ENCODE data around the gene MMP8. TPM values are rescaled to one million over a fixed set of nuclear protein-coding genes. Genes with fewer than 3 reads are reported as not detected.
A peak's percentile ranks its signal among the peaks of the same experiment; 100 is the strongest.

Gene MMP8
- total and polyA plus RNA-seq, 10 of the 15 experiments (the other 5 are each of a cell fraction or from before 2014, with no cell fraction given): 0.01 TPM; not detected in 9

DNA sequence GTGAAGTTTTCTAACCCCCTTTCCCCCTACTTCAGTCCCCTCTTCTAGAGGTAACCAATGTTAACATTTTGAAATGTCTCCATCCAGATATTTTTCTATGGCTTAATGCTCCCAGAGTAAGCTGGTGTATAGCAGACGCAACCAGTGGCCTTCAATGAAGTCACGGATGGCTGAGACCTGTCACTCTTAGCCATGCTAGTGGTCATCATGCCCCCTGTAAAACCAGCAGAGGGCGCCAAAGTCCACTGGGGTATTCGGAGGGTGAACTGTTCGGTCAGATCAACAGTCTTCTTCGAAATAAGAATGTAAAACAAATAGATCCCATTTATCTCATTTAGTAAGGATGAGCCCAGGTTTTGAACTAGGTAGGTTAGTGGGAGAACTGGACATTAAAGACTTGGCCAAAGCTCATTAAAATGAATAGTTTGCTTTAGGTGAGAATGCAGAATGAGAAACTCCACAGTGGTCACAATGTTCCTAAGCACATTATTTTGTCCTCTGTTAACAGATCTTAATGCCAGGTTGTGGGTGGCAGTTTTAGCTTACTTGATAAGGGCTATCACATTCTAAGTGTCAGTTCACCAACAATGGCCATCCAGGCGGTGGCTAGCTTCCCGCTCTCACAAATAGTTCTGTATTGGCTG is 8.6 kb upstream of the MMP8 start (continued):
- TF ChIP-seq, protein P1, sequence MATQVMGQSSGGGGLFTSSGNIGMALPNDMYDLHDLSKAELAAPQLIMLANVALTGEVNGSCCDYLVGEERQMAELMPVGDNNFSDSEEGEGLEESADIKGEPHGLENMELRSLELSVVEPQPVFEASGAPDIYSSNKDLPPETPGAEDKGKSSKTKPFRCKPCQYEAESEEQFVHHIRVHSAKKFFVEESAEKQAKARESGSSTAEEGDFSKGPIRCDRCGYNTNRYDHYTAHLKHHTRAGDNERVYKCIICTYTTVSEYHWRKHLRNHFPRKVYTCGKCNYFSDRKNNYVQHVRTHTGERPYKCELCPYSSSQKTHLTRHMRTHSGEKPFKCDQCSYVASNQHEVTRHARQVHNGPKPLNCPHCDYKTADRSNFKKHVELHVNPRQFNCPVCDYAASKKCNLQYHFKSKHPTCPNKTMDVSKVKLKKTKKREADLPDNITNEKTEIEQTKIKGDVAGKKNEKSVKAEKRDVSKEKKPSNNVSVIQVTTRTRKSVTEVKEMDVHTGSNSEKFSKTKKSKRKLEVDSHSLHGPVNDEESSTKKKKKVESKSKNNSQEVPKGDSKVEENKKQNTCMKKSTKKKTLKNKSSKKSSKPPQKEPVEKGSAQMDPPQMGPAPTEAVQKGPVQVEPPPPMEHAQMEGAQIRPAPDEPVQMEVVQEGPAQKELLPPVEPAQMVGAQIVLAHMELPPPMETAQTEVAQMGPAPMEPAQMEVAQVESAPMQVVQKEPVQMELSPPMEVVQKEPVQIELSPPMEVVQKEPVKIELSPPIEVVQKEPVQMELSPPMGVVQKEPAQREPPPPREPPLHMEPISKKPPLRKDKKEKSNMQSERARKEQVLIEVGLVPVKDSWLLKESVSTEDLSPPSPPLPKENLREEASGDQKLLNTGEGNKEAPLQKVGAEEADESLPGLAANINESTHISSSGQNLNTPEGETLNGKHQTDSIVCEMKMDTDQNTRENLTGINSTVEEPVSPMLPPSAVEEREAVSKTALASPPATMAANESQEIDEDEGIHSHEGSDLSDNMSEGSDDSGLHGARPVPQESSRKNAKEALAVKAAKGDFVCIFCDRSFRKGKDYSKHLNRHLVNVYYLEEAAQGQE (IDR thresholded peaks at IDR 0.05; ENCODE audit: low read depth, low read length): no peak
- TF ChIP-seq MTA3 (IDR thresholded peaks at IDR 0.05; ENCODE audit: borderline replicate concordance, low read length) (no peak), SMC3 (IDR thresholded peaks at IDR 0.05; ENCODE audit: borderline replicate concordance, low read length) (peak; percentile 60), ZNF622 (IDR thresholded peaks at IDR 0.05) (no peak), RAD51 (IDR thresholded peaks at IDR 0.05) (no peak), JUNB (IDR thresholded peaks at IDR 0.05) (no peak), STAT3 (IDR thresholded peaks at IDR 0.05; ENCODE audit: low read depth, low read length) (no peak)
- TF ChIP-seq, protein P2, sequence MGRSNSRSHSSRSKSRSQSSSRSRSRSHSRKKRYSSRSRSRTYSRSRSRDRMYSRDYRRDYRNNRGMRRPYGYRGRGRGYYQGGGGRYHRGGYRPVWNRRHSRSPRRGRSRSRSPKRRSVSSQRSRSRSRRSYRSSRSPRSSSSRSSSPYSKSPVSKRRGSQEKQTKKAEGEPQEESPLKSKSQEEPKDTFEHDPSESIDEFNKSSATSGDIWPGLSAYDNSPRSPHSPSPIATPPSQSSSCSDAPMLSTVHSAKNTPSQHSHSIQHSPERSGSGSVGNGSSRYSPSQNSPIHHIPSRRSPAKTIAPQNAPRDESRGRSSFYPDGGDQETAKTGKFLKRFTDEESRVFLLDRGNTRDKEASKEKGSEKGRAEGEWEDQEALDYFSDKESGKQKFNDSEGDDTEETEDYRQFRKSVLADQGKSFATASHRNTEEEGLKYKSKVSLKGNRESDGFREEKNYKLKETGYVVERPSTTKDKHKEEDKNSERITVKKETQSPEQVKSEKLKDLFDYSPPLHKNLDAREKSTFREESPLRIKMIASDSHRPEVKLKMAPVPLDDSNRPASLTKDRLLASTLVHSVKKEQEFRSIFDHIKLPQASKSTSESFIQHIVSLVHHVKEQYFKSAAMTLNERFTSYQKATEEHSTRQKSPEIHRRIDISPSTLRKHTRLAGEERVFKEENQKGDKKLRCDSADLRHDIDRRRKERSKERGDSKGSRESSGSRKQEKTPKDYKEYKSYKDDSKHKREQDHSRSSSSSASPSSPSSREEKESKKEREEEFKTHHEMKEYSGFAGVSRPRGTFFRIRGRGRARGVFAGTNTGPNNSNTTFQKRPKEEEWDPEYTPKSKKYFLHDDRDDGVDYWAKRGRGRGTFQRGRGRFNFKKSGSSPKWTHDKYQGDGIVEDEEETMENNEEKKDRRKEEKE (IDR thresholded peaks at IDR 0.05): no peak
- TF ChIP-seq, protein P3, sequence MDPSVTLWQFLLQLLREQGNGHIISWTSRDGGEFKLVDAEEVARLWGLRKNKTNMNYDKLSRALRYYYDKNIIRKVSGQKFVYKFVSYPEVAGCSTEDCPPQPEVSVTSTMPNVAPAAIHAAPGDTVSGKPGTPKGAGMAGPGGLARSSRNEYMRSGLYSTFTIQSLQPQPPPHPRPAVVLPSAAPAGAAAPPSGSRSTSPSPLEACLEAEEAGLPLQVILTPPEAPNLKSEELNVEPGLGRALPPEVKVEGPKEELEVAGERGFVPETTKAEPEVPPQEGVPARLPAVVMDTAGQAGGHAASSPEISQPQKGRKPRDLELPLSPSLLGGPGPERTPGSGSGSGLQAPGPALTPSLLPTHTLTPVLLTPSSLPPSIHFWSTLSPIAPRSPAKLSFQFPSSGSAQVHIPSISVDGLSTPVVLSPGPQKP (IDR thresholded peaks at IDR 0.05; ENCODE audit: low read depth, low read length): no peak
- TF ChIP-seq, protein P4, sequence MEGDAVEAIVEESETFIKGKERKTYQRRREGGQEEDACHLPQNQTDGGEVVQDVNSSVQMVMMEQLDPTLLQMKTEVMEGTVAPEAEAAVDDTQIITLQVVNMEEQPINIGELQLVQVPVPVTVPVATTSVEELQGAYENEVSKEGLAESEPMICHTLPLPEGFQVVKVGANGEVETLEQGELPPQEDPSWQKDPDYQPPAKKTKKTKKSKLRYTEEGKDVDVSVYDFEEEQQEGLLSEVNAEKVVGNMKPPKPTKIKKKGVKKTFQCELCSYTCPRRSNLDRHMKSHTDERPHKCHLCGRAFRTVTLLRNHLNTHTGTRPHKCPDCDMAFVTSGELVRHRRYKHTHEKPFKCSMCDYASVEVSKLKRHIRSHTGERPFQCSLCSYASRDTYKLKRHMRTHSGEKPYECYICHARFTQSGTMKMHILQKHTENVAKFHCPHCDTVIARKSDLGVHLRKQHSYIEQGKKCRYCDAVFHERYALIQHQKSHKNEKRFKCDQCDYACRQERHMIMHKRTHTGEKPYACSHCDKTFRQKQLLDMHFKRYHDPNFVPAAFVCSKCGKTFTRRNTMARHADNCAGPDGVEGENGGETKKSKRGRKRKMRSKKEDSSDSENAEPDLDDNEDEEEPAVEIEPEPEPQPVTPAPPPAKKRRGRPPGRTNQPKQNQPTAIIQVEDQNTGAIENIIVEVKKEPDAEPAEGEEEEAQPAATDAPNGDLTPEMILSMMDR (IDR thresholded peaks at IDR 0.05 in 2 of 3, conservative IDR thresholded peaks at IDR 0.05 in 1 of 3; ENCODE audit: control insufficient read depth in 2 of 3, extremely low read depth in 1 of 3, insufficient read depth in 1 of 3, low read depth in 3 of 3, low read length in 3 of 3): peak; percentile 77 to 88 (median 83)
- TF ChIP-seq, protein P5, sequence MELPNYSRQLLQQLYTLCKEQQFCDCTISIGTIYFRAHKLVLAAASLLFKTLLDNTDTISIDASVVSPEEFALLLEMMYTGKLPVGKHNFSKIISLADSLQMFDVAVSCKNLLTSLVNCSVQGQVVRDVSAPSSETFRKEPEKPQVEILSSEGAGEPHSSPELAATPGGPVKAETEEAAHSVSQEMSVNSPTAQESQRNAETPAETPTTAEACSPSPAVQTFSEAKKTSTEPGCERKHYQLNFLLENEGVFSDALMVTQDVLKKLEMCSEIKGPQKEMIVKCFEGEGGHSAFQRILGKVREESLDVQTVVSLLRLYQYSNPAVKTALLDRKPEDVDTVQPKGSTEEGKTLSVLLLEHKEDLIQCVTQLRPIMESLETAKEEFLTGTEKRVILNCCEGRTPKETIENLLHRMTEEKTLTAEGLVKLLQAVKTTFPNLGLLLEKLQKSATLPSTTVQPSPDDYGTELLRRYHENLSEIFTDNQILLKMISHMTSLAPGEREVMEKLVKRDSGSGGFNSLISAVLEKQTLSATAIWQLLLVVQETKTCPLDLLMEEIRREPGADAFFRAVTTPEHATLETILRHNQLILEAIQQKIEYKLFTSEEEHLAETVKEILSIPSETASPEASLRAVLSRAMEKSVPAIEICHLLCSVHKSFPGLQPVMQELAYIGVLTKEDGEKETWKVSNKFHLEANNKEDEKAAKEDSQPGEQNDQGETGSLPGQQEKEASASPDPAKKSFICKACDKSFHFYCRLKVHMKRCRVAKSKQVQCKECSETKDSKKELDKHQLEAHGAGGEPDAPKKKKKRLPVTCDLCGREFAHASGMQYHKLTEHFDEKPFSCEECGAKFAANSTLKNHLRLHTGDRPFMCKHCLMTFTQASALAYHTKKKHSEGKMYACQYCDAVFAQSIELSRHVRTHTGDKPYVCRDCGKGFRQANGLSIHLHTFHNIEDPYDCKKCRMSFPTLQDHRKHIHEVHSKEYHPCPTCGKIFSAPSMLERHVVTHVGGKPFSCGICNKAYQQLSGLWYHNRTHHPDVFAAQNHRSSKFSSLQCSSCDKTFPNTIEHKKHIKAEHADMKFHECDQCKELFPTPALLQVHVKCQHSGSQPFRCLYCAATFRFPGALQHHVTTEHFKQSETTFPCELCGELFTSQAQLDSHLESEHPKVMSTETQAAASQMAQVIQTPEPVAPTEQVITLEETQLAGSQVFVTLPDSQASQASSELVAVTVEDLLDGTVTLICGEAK (IDR thresholded peaks at IDR 0.05; ENCODE audit: borderline replicate concordance): no peak

Measured in GM12878 (cell line).